ENCODE measurements around the gene CAMTA2. TPM values are rescaled to one million over a fixed set of nuclear protein-coding genes. Genes with fewer than 3 reads are reported as not detected.

The CAMTA2 gene
- total RNA-seq, 1 experiment from 2014 or later, result 9.5 TPM

DNA sequence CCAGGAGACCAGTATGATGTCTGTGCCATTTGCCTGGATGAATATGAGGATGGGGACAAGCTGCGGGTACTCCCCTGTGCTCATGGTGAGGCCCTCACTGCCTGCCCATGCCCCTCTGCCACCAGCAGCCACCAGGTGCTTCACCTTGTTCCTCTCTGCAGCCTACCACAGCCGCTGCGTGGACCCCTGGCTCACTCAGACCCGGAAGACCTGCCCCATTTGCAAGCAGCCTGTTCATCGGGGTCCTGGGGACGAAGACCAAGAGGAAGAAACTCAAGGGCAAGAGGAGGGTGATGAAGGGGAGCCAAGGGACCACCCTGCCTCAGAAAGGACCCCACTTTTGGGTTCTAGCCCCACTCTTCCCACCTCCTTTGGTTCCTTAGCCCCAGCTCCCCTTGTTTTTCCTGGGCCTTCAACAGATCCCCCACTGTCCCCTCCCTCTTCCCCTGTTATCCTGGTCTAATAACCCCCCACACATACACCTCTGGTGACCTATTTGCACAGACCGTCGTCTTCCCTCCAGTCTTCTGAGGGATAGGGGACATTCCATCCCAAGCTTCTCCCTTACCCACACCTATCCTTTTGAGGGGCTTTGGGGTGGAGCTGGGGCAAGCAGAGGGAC, 42.8 kb downstream of the CAMTA2 start:
- H3K4me2 ChIP-seq (ENCODE audit: low read depth, low read length, poor library complexity, severe bottlenecking), result peak overlapping the region; percentile 98
- peaks cover 35% of the 10 kb centered on the region for H4K20me1 ChIP-seq (ENCODE audit: insufficient read depth, low read depth, low read length)
- H3K79me2 ChIP-seq (ENCODE audit: low read length), result peaks cover 56% of the 10 kb centered on the region
- peaks cover 35% of the 10 kb centered on the region for H3K36me3 ChIP-seq (ENCODE audit: insufficient read depth, low read length)
- DNase-seq, result peak; percentile 81
- H3K4me1 ChIP-seq (ENCODE audit: low read length), result peaks cover 64% of the 10 kb centered on the region
- H3K27ac ChIP-seq (ENCODE audit: low read length), result peak overlapping the region; percentile 98
- H2AFZ ChIP-seq (ENCODE audit: low read length), result no peak overlapping the region
- H3K4me3 ChIP-seq (ENCODE audit: low read length), result peak overlapping the region; percentile 20; the same call in 1 of the 2 replicates
- no peaks in the 10 kb centered on the region for H3K9me2 ChIP-seq (replicated peaks; ENCODE audit: insufficient read depth, low read length)
- no peaks in the 10 kb centered on the region for H3K9me3 ChIP-seq (ENCODE audit: low read length)
- H3K9ac ChIP-seq (ENCODE audit: low read length), result peak overlapping the region; percentile 100
- no peaks in the 10 kb centered on the region for H3K27me3 ChIP-seq (ENCODE audit: low read length)

DNA sequence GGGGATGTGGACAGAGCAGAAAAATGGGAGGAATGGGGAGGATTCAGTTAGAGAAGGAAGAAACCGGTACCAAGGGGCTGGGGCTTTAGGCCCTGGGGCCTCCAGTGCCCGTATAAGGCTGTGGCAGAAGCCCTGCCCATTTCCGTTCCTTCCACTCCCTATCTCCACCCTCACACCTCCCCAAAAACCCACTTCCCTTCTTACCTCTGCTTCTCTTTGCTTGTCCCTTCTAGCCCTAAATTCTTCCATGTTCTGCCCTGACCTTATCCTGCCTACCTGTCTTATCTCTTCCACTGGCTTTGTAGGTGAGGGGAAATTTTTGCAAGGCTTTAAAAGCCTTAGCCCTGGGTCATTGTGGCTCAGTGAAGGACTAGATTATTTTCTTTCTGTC, 43.3 kb downstream of the CAMTA2 start:
- Histone ChIP-seq H3K4me3 (ENCODE audit: low read length) (peak overlapping the region; percentile 20; the same call in 1 of the 2 replicates), H3K27me3 (ENCODE audit: low read length) (no peaks in the 10 kb centered on the region), H3K4me2 (ENCODE audit: low read depth, low read length, poor library complexity, severe bottlenecking) (peak overlapping the region; percentile 98), H3K27ac (ENCODE audit: low read length) (peak overlapping the region; percentile 98), H2AFZ (ENCODE audit: low read length) (no peak overlapping the region), H3K79me2 (ENCODE audit: low read length) (peaks cover 61% of the 10 kb centered on the region), H3K36me3 (ENCODE audit: insufficient read depth, low read length) (peaks cover 35% of the 10 kb centered on the region), H3K9ac (ENCODE audit: low read length) (peak overlapping the region; percentile 100), H3K9me3 (ENCODE audit: low read length) (no peaks in the 10 kb centered on the region), H3K4me1 (ENCODE audit: low read length) (peaks cover 61% of the 10 kb centered on the region), H4K20me1 (ENCODE audit: insufficient read depth, low read depth, low read length) (peaks cover 35% of the 10 kb centered on the region), H3K9me2 (replicated peaks; ENCODE audit: insufficient read depth, low read length) (no peaks in the 10 kb centered on the region)
- peak; percentile 87 for DNase-seq

- H3K4me3 ChIP-seq (ENCODE audit: low read length), result 0 out of 2 replicates have a peak overlapping the region, but pooled peaks have one; percentile 78
- no peaks in the 10 kb centered on the region for H3K9me3 ChIP-seq (ENCODE audit: low read length)
- peaks cover 70% of the 10 kb centered on the region for H3K79me2 ChIP-seq (ENCODE audit: low read length)
- H3K36me3 ChIP-seq (ENCODE audit: insufficient read depth, low read length), result peaks cover 42% of the 10 kb centered on the region
- peak overlapping the region; percentile 95; the same call in 1 of the 2 replicates for H3K9ac ChIP-seq (ENCODE audit: low read length)
- H2AFZ ChIP-seq (ENCODE audit: low read length), result no peak overlapping the region
- H3K9me2 ChIP-seq (replicated peaks; ENCODE audit: insufficient read depth, low read length), result no peaks in the 10 kb centered on the region
- peaks cover 67% of the 10 kb centered on the region for H3K4me1 ChIP-seq (ENCODE audit: low read length)
- DNase-seq, result no peak
- H4K20me1 ChIP-seq (ENCODE audit: insufficient read depth, low read depth, low read length), result peaks cover 32% of the 10 kb centered on the region
- H3K4me2 ChIP-seq (ENCODE audit: low read depth, low read length, poor library complexity, severe bottlenecking), result peak overlapping the region; percentile 94
- H3K27me3 ChIP-seq (ENCODE audit: low read length), result no peaks in the 10 kb centered on the region
- peak overlapping the region; percentile 91; the same call in 1 of the 2 replicates for H3K27ac ChIP-seq (ENCODE audit: low read length)
These were observed 44.5 kb downstream of the CAMTA2 start for GRCh38 chr17:4942760-4943508.

DNA sequence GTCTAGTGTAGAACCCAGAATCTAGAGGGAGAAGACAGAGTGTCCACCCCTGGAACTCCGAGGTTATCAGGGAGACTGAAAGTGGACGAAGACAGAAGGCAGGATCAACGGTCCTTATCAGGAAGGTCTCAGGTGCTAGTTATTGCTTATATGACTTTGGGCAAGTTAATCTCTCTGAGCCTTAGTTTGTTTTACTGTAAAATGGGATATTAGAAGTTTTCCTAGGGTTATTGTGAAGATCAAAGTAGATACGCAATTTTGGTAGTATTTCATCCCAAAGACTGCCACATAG, 46.2 kb downstream of the CAMTA2 start:
- Histone ChIP-seq H3K9me3 (ENCODE audit: low read length) (no peaks in the 10 kb centered on the region), H3K27me3 (ENCODE audit: low read length) (no peaks in the 10 kb centered on the region), H3K9ac (ENCODE audit: low read length) (peak overlapping the region; percentile 95), H3K4me2 (ENCODE audit: low read depth, low read length, poor library complexity, severe bottlenecking) (peak overlapping the region; percentile 94), H2AFZ (ENCODE audit: low read length) (no peak overlapping the region), H3K4me1 (ENCODE audit: low read length) (peaks cover 60% of the 10 kb centered on the region), H3K79me2 (ENCODE audit: low read length) (peaks cover 65% of the 10 kb centered on the region), H3K27ac (ENCODE audit: low read length) (peak overlapping the region; percentile 91), H3K9me2 (replicated peaks; ENCODE audit: insufficient read depth, low read length) (no peaks in the 10 kb centered on the region), H3K36me3 (ENCODE audit: insufficient read depth, low read length) (peaks cover 32% of the 10 kb centered on the region), H3K4me3 (ENCODE audit: low read length) (peak overlapping the region; percentile 78), H4K20me1 (ENCODE audit: insufficient read depth, low read depth, low read length) (peaks cover 17% of the 10 kb centered on the region; the same call in 1 of the 2 replicates)
- DNase-seq, result no peak

- Histone ChIP-seq H3K27me3 (ENCODE audit: low read length) (no peaks in the 10 kb centered on the region), H3K4me3 (ENCODE audit: low read length) (peak overlapping the region; percentile 78), H3K4me2 (ENCODE audit: low read depth, low read length, poor library complexity, severe bottlenecking) (peak overlapping the region; percentile 94), H3K36me3 (ENCODE audit: insufficient read depth, low read length) (peaks cover 29% of the 10 kb centered on the region), H3K4me1 (ENCODE audit: low read length) (peaks cover 54% of the 10 kb centered on the region), H4K20me1 (ENCODE audit: insufficient read depth, low read depth, low read length) (peaks cover 12% of the 10 kb centered on the region; the same call in 1 of the 2 replicates), H3K9me3 (ENCODE audit: low read length) (no peaks in the 10 kb centered on the region), H3K9me2 (replicated peaks; ENCODE audit: insufficient read depth, low read length) (no peaks in the 10 kb centered on the region), H3K9ac (ENCODE audit: low read length) (peak overlapping the region; percentile 95), H2AFZ (ENCODE audit: low read length) (no peak overlapping the region), H3K27ac (ENCODE audit: low read length) (peak overlapping the region; percentile 91), H3K79me2 (ENCODE audit: low read length) (peaks cover 61% of the 10 kb centered on the region)
- peak; percentile 74 for DNase-seq
These were observed 46.7 kb downstream of the CAMTA2 start for GRCh38 chr17:4940555-4941318.

GRCh38 chr17:4939796-4940554, 47.5 kb downstream of the CAMTA2 start, which contains the start of the genes RNF167 and SLC25A11:
RNF167 (plus strand) TSS chr17:4940268; CDS start chr17:4940910, 642 bp downstream.
SLC25A11 (minus strand) TSS chr17:4940046; CDS start chr17:4939910, 136 bp downstream.
- Histone ChIP-seq H2AFZ (ENCODE audit: low read length) (peak within 1 kb of the TSS; percentile 44; the same call in 1 of the 2 replicates), H3K4me1 (ENCODE audit: low read length) (peaks cover 47% of the 10 kb centered on the region), H3K9ac (ENCODE audit: low read length) (peak within 1 kb of the TSS; percentile 95), H3K9me3 (ENCODE audit: low read length) (no peaks in the 10 kb centered on the region), H3K4me2 (ENCODE audit: low read depth, low read length, poor library complexity, severe bottlenecking) (peak within 1 kb of the TSS; percentile 94), H3K4me3 (ENCODE audit: low read length) (peak within 1 kb of the TSS; percentile 96), H3K36me3 (ENCODE audit: insufficient read depth, low read length) (peaks cover 24% of the 10 kb centered on the region), H3K27me3 (ENCODE audit: low read length) (no peaks in the 10 kb centered on the region), H3K79me2 (ENCODE audit: low read length) (peaks cover 56% of the 10 kb centered on the region), H3K27ac (ENCODE audit: low read length) (peak within 1 kb of the TSS; percentile 91), H4K20me1 (ENCODE audit: insufficient read depth, low read depth, low read length) (peaks cover 5% of the 10 kb centered on the region; the same call in 1 of the 2 replicates), H3K9me2 (replicated peaks; ENCODE audit: insufficient read depth, low read length) (no peaks in the 10 kb centered on the region)
- peak; percentile 100 for DNase-seq

DNA sequence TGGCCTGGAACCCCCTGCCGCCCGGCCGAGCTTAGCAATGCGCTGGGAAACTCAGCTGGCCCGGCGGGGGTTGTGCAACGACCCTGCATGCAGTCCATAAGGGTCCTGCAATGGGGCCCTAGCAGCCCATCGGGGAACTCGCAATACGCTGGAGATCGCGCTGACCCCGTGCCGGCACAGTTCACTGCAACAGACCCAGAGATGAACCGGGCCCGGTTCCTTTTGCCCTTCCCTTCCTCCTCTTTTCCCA, 48.0 kb downstream of the CAMTA2 start:
- Histone ChIP-seq H3K4me3 (ENCODE audit: low read length) (peak overlapping the region; percentile 96), H2AFZ (ENCODE audit: low read length) (peak overlapping the region; percentile 44; the same call in 1 of the 2 replicates), H4K20me1 (ENCODE audit: insufficient read depth, low read depth, low read length) (peaks cover 2% of the 10 kb centered on the region; the same call in 1 of the 2 replicates), H3K27me3 (ENCODE audit: low read length) (no peaks in the 10 kb centered on the region), H3K27ac (ENCODE audit: low read length) (peak overlapping the region; percentile 82), H3K9me2 (replicated peaks; ENCODE audit: insufficient read depth, low read length) (no peaks in the 10 kb centered on the region), H3K9ac (ENCODE audit: low read length) (peak overlapping the region; percentile 95), H3K9me3 (ENCODE audit: low read length) (no peaks in the 10 kb centered on the region), H3K36me3 (ENCODE audit: insufficient read depth, low read length) (peaks cover 24% of the 10 kb centered on the region), H3K4me1 (ENCODE audit: low read length) (peaks cover 42% of the 10 kb centered on the region), H3K4me2 (ENCODE audit: low read depth, low read length, poor library complexity, severe bottlenecking) (peak overlapping the region; percentile 92), H3K79me2 (ENCODE audit: low read length) (peaks cover 56% of the 10 kb centered on the region)
- DNase-seq, result no peak

Data from Karpas-422 (cell line).